Fibroblast of lung (primary cell): ENCODE measurements around the gene RIPOR2. TPM values are rescaled to one million over a fixed set of nuclear protein-coding genes. Genes with fewer than 3 reads are reported as not detected.

Source experiments
- DNase-seq, 2 donors: peaks; one replicate each; pipeline versions ENCODE4 v3.0.0 to v3.0.0-alpha.2; 2010; ENCODE audit warnings: low read depth in 2 of 2
- H2AFZ ChIP-seq: 2 replicates; pipeline ENCODE4 v1.5.1; 2012; ENCODE audit warnings: low read length, control low read depth, inconsistent platforms
- H3K27ac ChIP-seq: 2 replicates; pipeline ENCODE4 v1.5.1; 2011; ENCODE audit warnings: low read length, control low read depth; ENCODE audit not compliant: insufficient read depth
- H3K27me3 ChIP-seq: 2 replicates; pipeline ENCODE4 v1.5.1; 2011; ENCODE audit warnings: mild to moderate bottlenecking, low read length; ENCODE audit not compliant: control insufficient read depth, insufficient read depth
- H3K36me3 ChIP-seq: 2 replicates; pipeline ENCODE4 v1.5.1; 2011; ENCODE audit warnings: low read length; ENCODE audit not compliant: control insufficient read depth, insufficient read depth
- H3K4me1 ChIP-seq: 2 replicates; pipeline ENCODE4 v1.5.1; 2011; ENCODE audit warnings: low read length; ENCODE audit not compliant: control insufficient read depth, insufficient read depth; ENCODE audit errors: extremely low read depth
- H3K4me2 ChIP-seq: 2 replicates; pipeline ENCODE4 v1.5.1; 2011; ENCODE audit warnings: low read length, control low read depth; ENCODE audit not compliant: insufficient read depth; ENCODE audit errors: extremely low read depth
- H3K4me3 ChIP-seq, 4 experiments: fragments of 200-600 bp in 1 of 4; sonication (generic) in 1 of 4; replicated peaks in 1 of 4; 2 replicates each; pipeline ENCODE4 v1.5.1; 2011 to 2016; ENCODE audit warnings: low read length in 4 of 4, low read depth in 3 of 4, mild to moderate bottlenecking in 3 of 4, control low read depth in 2 of 4, inconsistent platforms in 1 of 4, mixed read lengths in 1 of 4; ENCODE audit not compliant: insufficient read depth in 1 of 4; ENCODE audit errors: control extremely low read depth in 1 of 4
- H3K79me2 ChIP-seq: 2 replicates; pipeline ENCODE4 v1.5.1; 2012; ENCODE audit warnings: mild to moderate bottlenecking, low read length, inconsistent platforms; ENCODE audit not compliant: control insufficient read depth, insufficient read depth
- H3K9ac ChIP-seq: 2 replicates; pipeline ENCODE4 v1.5.1; 2011; ENCODE audit warnings: mild to moderate bottlenecking, low read length, control low read depth; ENCODE audit not compliant: insufficient read depth
- H3K9me3 ChIP-seq: 2 replicates; pipeline ENCODE4 v1.5.1; 2012; ENCODE audit warnings: low read depth, low read length; ENCODE audit not compliant: control insufficient read depth, insufficient read depth
- H4K20me1 ChIP-seq: 2 replicates; pipeline ENCODE4 v1.5.1; 2011; ENCODE audit warnings: low read length; ENCODE audit not compliant: control insufficient read depth, insufficient read depth; ENCODE audit errors: extremely low read depth
- CTCF ChIP-seq, 2 donors: IDR thresholded peaks in 1 of 2; conservative IDR thresholded peaks in 1 of 2; 1 replicate in 1 of 2; 2 replicates in 1 of 2; pipeline ENCODE4 v1.5.1; 2011 to 2012; ENCODE audit warnings: low read length in 2 of 2, control low read depth in 1 of 2, inconsistent platforms in 1 of 2, low read depth in 1 of 2, mild to moderate bottlenecking in 1 of 2
- EZH2 ChIP-seq: IDR thresholded peaks from 2 replicates; pipeline ENCODE4 v1.5.1; 2012; ENCODE audit warnings: low read length, control low read depth, mild to moderate bottlenecking; ENCODE audit errors: missing control alignments
- polyA plus RNA-seq, 2 donors: library from polyadenylated mRNA; depleted of rRNA in 1 of 2; stranded (reverse) in 1 of 2; unstranded in 1 of 2; fragments of >200 nt; gene quantifications; 2 replicates each; pipeline ENCODE4 v1.2.1, GENCODE V29; 2011 to 2012; ENCODE audit warnings: missing spikeins in 1 of 2
- total RNA-seq: library from RNA; depleted of rRNA; stranded (reverse); fragments of >200 nt; gene quantifications from 2 replicates; pipeline ENCODE4 v1.2.1, GENCODE V29; 2014

Gene RIPOR2
- total and polyA plus RNA-seq, 2 donors (not counting 1 experiment from before 2014, with no cell fraction given): 3.5 to 3.6 TPM

- Histone ChIP-seq H3K27me3 (peaks cover 8% of the 10 kb centered on the region), H3K79me2 (no peaks in the 10 kb centered on the region), H3K4me1 (no peaks in the 10 kb centered on the region), H2AFZ (no peak overlapping the region), H3K9ac (no peak overlapping the region), H3K9me3 (no peaks in the 10 kb centered on the region), H3K36me3 (no peaks in the 10 kb centered on the region), H3K27ac (no peak overlapping the region), H3K4me3 (no peak overlapping the region), H3K4me2 (no peak overlapping the region), H4K20me1 (no peaks in the 10 kb centered on the region)
- no peak for TF ChIP-seq EZH2
- no peak for TF ChIP-seq CTCF (conservative IDR thresholded peaks at IDR 0.05 in 1 of 2, IDR thresholded peaks at IDR 0.05 in 1 of 2; ENCODE audit: low read depth in 1 of 2, low read length in 2 of 2)
- no peak for DNase-seq
Observed at GRCh38 chr6:24840187-24840586, 95.6 kb downstream of the RIPOR2 start.

- peaks cover 8% of the 10 kb centered on the region for H3K27me3 ChIP-seq
- H3K4me3 ChIP-seq: no peak overlapping the region
- no peak for TF ChIP-seq CTCF (conservative IDR thresholded peaks at IDR 0.05 in 1 of 2, IDR thresholded peaks at IDR 0.05 in 1 of 2; ENCODE audit: low read depth in 1 of 2, low read length in 2 of 2)
- TF ChIP-seq EZH2: no peak
- H3K9ac ChIP-seq: no peak overlapping the region
- no peak for DNase-seq
- no peak overlapping the region for H3K4me2 ChIP-seq
- H3K27ac ChIP-seq: no peak overlapping the region
- H2AFZ ChIP-seq: no peak overlapping the region
- H3K79me2 ChIP-seq: no peaks in the 10 kb centered on the region
- H3K9me3 ChIP-seq: no peaks in the 10 kb centered on the region
- H3K4me1 ChIP-seq: no peaks in the 10 kb centered on the region
- no peaks in the 10 kb centered on the region for H4K20me1 ChIP-seq
- no peaks in the 10 kb centered on the region for H3K36me3 ChIP-seq
Observed at GRCh38 chr6:24838994-24839393, 96.8 kb downstream of the RIPOR2 start.

- H3K27me3 ChIP-seq: peaks cover 8% of the 10 kb centered on the region
- DNase-seq: peak in 1 of 2 donors; percentile 15
- H3K4me3 ChIP-seq: no peak overlapping the region
- H3K4me1 ChIP-seq: no peaks in the 10 kb centered on the region
- H3K4me2 ChIP-seq: no peak overlapping the region
- H3K79me2 ChIP-seq: no peaks in the 10 kb centered on the region
- H4K20me1 ChIP-seq: no peaks in the 10 kb centered on the region
- no peaks in the 10 kb centered on the region for H3K9me3 ChIP-seq
- H3K27ac ChIP-seq: no peak overlapping the region
- H3K9ac ChIP-seq: no peak overlapping the region
- H3K36me3 ChIP-seq: no peaks in the 10 kb centered on the region
- no peak overlapping the region for H2AFZ ChIP-seq
- TF ChIP-seq CTCF (conservative IDR thresholded peaks at IDR 0.05 in 1 of 2, IDR thresholded peaks at IDR 0.05 in 1 of 2; ENCODE audit: low read depth in 1 of 2, low read length in 2 of 2): no peak
- no peak for TF ChIP-seq EZH2
Observed at GRCh38 chr6:24838081-24838480, 97.7 kb downstream of the RIPOR2 start.
